Pulmonary artery endothelial cell (primary cell): ENCODE results near the gene PCSK6. TPM values are rescaled to one million over a fixed set of nuclear protein-coding genes. Genes with fewer than 3 reads are reported as not detected.
"Not testable (repeated sequence)": the region's sequence is repeated elsewhere in the genome, so short reads cannot be mapped to it uniquely, and the experiment has no call there.

Experiments used
- DNase-seq: peaks from one replicate; pipeline ENCODE4 v3.0.0-alpha.2; 2011; ENCODE audit warnings: low read depth, low spot score
- total RNA-seq: library from RNA; depleted of rRNA; stranded (reverse); fragments of >200 nt; gene quantifications from 2 replicates; pipeline ENCODE4 v1.2.3, GENCODE V29; 2014

PCSK6 gene
- total RNA-seq, 1 donor from 2014 or later: 0.26 TPM

DNA sequence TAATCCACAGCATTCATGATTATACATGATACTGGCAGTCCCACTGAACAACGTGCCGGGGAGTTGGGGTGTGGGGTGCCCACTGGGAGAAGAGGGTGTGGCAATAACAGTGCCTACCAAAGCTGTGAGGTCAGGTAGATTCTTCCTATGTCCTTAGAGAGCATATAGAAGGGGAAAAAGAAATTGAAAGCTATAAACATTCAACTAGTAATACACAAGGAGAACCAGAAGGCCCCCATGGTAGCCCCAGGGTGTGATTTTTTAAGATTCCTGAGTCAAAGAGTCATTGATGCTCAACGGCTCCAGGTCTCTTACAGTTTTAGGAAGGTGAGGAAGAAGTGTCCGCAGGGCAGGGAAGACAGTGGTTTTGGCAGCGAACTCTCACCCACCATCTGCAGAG lies 25.8 kb downstream of the PCSK6 start:
- not testable (repeated sequence) for DNase-seq

DNA sequence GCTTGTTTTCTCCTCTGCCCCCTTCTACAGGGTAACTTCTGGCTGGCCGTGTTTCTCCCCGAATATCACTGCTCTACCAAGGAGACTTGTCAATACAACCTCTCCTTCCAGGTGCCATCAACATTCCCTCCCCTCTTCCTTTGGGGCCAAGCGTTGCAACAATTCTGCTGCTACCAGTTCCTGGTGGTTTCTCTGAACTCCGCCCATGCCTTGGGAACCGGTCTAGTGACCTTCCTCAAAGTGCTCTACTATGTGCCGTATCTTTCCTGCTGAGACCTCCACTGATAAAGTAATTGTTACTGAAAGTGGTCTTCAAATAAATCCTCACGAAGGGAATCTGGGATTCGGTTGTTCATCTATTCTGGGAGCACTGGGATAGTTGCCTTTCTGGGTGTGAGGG lies 26.2 kb downstream of the PCSK6 start:
- DNase-seq: no peak

DNA sequence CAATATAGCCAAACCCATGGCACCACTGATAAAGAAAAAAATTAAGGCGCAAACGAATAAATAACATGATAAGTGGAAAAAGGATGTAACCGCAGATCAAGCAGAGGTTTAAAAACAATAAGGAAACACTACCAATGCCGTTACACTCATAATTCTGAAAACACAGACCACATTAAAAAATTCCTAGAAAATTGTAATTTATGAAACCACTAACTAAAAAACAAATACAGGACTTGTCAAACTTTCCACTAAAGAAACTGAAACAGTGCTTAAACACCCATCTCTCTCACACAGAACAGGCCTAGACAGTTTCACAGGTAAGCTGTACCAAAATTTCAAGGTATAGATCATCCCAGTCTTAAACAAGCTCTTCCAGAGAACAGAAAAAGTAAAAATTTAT lies 28.4 kb downstream of the PCSK6 start:
- no peak for DNase-seq

DNA sequence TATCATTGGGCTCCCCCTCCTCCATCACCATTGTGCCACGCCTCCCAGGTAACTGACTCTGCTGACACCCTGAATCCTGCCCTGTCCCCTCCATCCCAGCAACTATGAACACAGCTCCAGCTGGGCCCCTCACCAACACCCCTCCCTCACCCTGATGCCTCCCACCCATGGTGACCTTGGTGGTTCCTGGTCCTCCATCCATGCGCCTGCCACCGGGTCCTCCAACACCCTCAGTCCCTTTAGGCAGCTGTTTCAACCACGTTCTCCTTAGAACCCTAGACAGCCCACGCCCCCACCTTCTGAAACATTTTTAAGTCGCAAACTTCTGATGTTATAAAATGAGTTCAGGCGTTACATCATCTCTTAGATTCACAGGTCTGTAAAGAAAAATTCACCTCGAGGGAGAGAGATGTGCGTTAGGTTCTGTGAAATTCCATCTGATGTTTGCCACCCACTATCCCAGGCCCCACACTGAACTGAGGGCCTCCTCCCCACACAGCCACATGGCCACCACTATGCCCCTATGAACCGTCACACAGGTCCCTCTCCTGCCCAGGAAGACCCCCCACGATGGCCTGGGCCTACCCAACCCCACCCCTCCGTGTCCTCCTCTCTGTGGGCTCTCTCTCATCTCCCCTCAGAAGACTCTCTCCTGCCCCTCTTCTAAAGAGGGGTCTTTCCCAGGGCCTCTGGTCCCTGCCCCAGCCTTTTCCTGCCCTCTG lies 29.8 kb downstream of the PCSK6 start:
- no peak for DNase-seq

DNA sequence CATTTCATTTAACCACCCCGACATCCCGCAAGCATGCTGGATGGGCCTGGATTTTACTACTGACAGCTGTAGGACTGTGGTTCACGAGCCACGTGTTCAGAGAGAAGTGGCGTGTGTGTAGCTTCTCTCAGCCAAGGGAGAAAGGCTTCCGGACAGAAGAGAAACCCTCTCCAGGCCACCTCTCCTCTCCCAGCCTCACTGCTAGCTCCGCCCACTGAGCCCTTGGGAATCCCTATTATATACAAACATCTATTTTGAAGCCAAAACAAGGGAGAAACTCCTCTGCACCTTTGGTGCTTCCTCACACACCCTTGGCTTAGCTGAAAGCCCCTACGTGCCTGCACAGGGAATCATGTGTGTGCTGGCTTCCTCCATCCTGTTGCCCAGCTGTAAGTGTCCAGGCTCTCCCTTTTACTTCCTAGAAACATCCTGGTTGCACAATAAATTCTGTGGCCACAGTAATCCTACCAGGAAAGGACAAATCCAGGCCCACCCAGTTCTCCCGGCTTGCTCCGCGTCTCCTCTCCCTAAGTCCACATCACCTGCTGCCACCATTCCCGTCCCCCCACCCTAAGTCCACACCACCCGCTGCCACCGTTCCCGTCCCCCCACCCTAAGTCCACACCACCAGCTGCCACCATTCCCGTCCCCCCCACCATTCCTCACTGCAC lies 30.5 kb downstream of the PCSK6 start:
- no peak for DNase-seq

DNA sequence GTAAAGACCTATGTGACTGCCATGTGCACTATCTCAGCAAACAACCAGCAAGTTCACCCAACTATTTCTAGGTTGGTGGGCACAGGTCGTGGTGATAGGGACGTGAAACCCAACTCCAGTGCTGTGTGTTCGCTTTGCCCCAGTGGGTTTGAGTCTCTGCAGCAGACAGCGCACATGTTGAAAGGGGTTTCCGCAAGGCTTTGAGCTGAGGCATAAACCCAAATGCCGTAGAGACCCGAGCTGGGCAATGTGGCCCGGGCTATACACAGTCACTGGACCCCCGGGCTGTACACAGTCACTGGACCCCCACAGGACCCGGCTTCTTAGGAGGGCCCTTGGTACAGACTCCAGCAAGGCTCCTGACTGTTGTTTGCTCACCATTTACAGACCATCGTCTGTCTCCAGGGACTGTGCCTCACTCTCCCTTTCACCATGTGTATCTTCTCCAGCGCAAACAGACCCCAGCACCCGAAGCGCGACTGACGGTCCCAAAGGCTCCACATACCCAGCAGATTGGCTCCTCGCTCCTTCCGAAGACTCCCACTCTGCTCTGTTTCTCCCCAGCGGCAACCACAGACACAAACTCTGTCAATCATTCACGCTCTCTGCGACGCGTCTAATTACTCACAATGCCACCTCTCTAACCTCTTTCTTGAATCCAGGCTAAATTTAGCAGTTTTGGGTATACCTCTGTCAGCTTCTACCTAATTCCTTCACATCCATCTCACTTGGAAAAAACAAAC lies 31.2 kb downstream of the PCSK6 start:
- no peak for DNase-seq

DNA sequence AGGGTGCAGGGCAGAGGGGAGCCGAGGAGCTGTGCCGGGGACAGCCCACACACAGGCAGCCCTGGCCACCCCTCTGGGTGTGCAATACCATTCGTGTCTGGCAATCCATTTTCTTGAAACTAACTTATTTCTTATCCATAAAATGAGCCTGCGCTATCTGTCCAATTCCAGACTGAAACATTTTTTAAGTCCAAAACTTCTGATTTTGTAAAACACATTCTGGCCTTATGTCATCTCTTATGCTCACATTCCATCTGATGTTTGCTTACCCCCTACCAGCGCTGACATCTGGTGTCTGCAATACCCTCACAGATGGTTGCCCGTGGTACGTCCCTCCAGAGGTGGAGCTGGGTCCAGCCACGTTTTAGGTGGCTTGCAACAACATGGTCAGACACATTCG lies 31.8 kb downstream of the PCSK6 start:
- DNase-seq: no peak

DNA sequence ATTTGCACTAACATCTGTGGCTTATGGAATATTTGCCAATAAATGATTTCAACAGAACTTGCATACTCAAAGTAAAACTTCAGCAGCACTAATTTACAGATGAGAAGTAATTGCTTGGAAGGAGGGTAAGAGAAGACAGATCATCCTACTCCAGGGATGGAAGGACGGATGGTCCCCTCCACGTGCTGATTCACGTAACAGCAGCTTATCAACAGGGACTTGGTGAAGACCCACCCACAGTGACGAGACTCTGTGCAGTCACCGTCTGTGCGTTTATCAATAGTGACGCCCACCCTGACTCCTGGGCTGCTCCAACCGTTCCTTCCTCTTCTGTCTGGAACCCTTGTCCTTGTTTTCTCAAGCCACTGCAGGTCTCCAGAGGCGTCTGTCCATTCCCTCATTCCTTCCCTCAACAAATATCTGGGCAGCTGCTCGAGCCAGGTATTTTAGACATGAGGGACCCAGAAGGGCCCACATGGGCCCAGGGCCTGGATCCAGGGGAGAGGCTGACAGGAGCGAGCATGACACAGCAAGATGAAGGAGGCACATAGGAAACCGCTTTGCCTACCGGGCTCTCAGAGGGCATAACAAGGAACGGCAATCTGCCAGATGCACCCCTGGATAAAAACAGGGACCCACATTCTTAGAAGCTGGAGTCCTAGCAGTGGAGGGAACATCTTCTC lies 33.3 kb downstream of the PCSK6 start:
- no peak for DNase-seq

DNA sequence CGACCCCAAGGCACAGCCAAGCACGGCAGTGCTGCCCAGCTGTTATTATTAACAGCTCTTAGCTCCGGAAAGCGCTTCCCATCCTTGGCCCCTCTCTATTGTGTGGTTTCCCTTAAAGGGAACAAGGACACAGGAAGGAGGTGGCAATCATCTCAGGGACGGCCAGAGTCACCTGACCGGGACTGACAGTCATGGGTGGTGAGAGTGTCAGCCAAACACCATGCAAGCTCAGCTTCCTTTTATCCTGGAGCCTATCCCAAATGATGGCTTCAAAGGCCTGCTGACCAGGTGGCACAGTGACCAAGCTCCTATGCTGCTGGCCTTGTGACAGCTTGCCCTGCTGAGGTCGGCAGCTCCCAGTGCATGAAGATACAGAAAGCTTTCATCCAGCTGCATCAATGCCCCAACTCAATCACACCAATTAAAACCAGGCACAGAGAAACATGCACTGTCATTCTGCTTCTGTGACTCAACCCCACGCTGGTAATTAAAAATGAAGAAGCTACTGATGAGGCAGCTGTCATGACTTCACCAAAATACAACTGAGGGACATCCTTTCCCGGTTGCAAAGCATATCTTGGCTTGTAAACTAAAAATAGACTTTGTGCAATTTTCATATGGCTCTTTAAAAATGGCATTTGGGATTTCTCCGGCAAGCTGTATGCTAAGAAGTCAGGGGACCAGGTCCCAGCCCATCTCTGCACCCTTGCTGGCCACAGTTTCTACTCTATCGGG lies 34.0 kb downstream of the PCSK6 start:
- no peak for DNase-seq

DNA sequence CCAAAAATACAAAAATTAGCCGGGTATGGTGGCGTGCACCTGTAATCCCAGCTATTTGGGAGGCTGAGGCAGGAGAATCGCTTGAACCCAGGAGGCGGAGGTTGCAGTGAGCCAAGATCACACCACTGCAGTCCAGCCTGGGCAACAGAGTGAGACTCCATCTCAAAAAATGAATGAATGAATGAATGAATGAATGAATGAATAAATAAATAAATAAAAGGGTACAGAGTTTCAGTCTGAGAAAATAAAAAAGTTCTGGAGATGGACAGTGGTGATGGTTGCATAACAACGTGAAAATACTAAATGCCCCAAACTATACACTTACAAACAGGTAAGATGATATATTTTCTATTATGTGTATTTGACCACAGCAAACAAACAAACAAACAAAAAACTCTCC lies 34.7 kb downstream of the PCSK6 start:
- DNase-seq: not testable (repeated sequence)

DNA sequence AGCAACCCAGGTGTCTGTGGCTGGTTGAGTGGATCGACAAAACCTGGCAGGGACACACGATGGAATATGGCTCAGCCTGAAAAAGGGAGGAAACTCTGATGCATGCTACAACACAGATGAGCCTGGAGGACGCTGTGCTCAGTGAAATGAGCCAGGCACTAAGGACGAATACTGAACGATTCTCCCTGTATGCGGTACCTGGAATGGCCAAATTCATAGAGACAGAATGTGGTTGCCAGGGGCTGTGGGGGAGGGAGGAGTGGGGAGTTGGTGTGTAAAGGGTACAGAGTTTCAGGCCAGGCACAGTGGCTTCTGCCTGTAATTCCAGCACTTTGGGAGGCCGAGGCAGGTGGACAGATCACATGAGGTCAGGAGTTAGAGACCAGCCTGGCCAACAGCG lies 35.1 kb downstream of the PCSK6 start:
- no peak for DNase-seq

DNA sequence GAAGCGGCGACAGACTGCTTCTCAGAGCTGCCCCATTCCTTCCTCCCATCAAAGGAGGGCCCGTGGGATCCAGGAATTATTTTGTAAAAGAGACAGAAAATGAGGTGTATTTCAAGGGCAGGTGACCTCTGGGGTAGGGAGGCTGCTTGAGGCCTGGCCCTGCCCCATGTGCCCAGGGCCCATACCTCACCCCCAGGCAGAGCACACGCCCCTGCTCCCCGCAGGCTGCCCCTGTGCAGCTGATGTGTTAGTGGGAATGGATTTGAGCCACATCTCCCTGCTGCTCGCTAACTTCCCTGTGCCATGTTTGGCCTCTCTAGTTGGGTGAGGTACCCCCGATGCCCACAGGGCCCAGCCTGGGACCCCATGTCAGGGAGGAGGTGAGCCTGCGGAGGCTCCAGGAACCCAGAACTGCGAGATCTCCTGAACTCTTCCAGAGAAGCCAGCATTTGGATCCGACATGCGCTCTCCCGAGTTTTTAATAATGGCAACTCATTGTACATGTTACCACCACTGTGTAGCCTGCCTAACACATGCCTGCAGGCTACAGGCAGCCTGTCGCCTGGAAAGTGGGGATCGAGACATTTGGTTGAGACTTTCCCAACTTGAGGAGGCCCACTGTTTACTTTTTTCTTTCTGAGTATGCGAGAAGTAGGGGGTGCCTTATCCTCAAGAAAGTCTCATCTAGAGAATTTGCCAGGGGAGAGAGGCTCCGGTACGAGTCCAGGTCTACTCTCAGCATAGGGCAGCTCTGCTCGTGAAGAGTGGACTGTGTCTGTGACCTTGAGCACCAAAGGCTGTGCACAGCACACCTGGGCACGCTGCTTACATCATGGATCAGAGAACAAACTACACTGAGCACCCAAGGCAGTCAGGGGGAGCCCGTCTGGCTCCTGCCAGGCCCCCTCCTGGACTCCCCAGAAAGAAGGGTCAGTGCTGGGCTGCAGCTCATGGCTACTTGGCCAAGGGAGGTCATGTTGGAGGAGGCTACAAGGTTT lies 36.1 kb downstream of the PCSK6 start:
- DNase-seq: no peak

DNA sequence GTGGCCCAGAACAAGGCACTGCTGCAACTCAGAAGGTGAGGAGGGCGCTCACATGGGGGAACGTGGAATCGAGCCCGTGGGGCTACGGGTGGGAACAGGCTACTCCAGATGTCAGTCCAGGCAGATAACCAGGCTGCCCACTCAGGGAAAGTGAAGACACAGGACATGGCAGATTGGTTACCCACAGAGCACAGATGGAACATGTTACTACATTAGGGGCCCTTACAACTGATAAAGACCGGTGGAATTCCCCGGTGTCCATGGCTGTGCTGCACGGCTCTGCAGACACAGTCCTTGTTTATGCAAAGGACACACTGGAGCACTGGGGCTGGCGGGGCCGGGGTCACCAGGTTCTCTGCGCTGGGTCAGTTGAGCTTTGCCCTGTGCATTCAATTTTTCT lies 36.9 kb downstream of the PCSK6 start:
- DNase-seq: no peak

DNA sequence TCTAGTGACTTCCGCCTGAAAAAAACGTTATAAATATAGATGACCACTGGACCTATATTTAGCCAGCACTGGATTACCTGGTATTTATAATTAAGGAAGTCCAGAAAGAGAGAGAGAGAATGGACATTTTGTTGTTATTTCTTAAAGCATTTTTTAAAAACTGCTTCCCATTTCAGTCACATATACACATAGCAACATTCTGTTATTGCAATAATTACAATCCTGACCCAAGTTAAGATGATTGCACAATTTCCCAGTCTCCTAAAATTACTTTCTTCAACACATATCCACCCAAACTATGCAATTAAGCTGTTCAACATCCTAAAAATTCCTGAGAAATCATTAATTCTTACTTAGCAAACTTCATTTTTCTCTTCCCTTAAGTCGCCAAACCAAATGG lies 37.7 kb downstream of the PCSK6 start:
- no peak for DNase-seq

DNA sequence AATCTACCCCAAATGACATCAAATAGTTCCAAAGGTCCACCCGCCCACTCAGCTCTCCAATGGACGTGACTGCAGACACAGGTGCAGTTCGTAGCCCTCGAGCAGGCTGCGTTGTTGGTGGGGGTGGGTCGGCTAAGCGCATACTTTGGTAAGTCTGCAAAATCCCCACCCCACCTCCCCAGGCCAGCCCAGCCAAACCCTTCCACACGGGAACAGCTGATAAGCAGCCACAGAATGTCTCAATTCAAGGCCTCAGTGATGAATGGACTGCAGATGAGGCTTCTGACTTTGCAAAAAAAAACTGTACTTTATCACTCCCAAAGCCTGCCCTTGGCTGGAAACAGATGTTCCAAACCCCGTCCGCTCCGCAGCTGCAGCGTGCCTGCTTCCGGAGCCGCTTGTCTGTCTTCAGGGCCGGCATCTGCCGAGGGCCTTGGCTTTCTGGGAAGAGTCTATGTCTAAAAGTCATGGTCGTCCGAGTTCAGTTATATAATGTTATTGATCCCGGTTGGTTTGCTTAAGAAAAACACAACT lies 38.2 kb downstream of the PCSK6 start:
- DNase-seq: no peak

DNA sequence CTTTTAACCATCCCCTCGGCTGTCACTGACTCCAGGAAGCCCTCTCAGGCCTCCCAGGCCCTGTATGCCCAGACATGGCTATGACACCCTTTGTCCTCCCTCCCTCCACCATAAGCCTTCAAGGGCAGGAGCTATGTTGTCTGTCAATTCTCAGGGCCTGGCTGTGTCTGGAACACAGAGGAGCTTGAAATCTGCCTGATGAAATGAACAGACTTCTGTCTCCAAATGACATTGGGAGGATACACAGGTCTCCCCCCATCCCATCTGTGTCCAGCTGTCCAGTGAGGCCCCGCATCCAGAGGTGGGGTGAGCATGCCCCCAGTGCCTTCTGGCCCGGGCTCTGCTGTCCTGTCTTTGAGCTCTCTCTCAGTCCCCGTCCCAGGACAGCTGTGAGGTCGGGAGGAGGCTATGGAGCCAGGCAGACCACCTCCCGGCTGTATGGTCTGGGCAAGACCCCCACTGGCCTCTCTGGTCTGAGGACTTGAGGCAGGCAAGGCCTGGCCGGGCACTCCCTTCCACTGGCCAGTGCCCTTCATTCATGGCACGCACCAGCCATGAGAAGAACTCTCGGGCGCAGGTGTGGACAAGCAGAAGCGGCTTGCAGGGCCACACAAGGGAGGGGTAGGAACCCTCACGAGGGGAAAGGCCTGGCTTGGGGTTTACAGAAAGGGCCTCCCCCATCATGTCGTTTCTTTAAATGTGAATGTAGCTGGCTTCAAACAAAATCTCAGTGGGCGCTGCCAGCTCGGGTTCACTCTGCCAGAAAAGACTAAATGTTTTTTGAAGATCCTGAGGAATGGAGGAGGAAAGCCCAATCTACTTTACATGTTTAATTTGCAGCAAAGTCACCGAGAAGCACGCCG lies 38.9 kb downstream of the PCSK6 start:
- DNase-seq: no peak

DNA sequence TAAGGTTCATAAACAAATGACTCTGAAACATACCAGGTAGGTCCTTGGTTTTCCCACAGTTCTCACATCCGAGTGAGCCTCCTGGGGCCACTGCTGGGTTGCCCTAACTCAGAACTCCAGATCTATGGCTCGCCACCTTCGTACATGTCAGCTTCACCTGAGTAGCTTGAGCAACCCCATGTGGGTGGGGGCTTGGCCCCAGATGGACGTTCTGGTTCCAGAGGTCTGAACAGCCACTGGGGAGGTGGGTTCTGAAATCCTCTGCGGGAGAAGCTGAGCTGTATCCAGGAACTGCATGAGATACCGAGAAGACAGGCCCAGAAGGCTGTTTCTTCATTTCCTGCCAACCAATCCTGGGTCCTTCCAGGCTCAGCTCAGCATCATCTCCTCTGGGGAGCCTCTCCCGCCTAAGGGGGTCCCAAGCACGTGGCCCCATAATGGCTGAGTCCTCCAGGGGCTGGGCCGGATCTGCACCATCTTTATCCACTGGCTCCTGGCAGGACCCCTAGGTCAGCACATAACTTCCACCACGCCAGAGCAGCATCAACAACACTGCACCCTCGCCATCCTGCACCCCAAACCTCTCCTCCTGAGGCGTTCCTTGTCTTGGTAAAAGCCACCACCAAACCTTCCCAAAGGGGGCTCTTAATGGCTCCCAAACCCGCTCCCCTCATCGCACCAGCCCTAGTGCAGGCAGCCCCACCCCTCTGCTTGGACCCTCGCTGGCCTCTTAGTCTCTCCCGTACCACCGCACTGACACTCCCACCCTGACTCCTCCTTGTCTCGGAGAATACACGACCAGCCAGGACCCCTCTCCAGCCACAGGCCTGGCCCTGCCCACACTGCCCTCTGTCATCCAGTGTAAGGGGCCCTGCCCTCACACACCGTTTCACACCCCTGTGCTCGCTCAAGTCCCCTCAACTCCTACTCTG lies 39.8 kb downstream of the PCSK6 start:
- DNase-seq: no peak

DNA sequence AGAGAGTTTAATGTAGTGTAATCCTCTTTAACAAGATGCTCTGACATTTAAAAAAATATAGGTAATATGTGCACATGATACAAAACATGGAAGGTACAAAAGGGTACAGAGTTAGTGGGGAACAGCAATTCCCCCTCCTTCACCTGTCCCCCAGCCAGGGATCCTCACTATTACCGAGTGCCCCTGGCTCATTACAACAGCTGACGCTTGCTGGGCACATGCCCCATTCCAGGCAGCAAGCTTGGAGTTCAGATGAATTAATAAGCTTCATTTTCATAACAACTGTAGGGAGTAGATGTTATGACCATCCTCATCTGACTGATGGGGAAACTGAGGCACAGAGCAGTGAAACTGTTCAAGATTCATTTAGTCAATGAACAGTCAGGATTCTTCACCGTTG lies 41.2 kb downstream of the PCSK6 start:
- DNase-seq: no peak
